ENCODE results near the gene LAMB3. TPM values are rescaled to one million over a fixed set of nuclear protein-coding genes. Genes with fewer than 3 reads are reported as not detected.

The LAMB3 gene
- polyA plus RNA-seq, 1 donor from 2014 or later: 5.8 TPM

GRCh38 chr1:209629621-209630382 is 22.4 kb downstream of the LAMB3 start:
- Histone ChIP-seq H4K20me1 (ENCODE audit: insufficient read depth) (no peaks in the 10 kb centered on the region), H3K79me2 (replicated peaks; ENCODE audit: insufficient read depth, low read length) (no peaks in the 10 kb centered on the region), H3K27me3 (ENCODE audit: insufficient read depth, low read depth, low read length) (no peaks in the 10 kb centered on the region), H3K9ac (ENCODE audit: low read length) (no peak overlapping the region), H2AFZ (ENCODE audit: low read depth, low read length) (no peak overlapping the region), H3K27ac (ENCODE audit: low read length) (no peak overlapping the region), H3F3A (ENCODE audit: insufficient read depth, low read length, poor library complexity, severe bottlenecking) (no peaks in the 10 kb centered on the region), H3K4me2 (ENCODE audit: low read length) (no peak overlapping the region), H3K9me2 (ENCODE audit: insufficient read depth, low read length) (no peaks in the 10 kb centered on the region), H3K36me3 (ENCODE audit: insufficient read depth, low read length) (no peaks in the 10 kb centered on the region), H3K4me3 (ENCODE audit: low read length) (no peak overlapping the region), H3K9me3 (ENCODE audit: low read length) (no peaks in the 10 kb centered on the region)
- TF ChIP-seq SMC3 (conservative IDR thresholded peaks at IDR 0.05; ENCODE audit: poor library complexity): no peak
- TF ChIP-seq EP300 (conservative IDR thresholded peaks at IDR 0.05; ENCODE audit: poor library complexity, severe bottlenecking): no peak
- no peak for TF ChIP-seq TAF1 (IDR thresholded peaks at IDR 0.05; ENCODE audit: low read depth)
- TF ChIP-seq POLR2AphosphoS5 (IDR thresholded peaks at IDR 0.05): no peak
- no peak for TF ChIP-seq REST (IDR thresholded peaks at IDR 0.05; ENCODE audit: borderline replicate concordance)
- no peak for TF ChIP-seq RAD21 (conservative IDR thresholded peaks at IDR 0.05)
- no peak for TF ChIP-seq CTCF (IDR thresholded peaks at IDR 0.05; ENCODE audit: poor library complexity, severe bottlenecking)
- TF ChIP-seq EZH2 (IDR thresholded peaks at IDR 0.05; ENCODE audit: borderline replicate concordance, insufficient read depth, low read length, poor library complexity, severe bottlenecking): no peak
- TF ChIP-seq MXI1 (conservative IDR thresholded peaks at IDR 0.05; ENCODE audit: poor library complexity, severe bottlenecking): no peak

- Histone ChIP-seq H2AFZ (ENCODE audit: low read depth, low read length) (no peak overlapping the region), H3K9me3 (ENCODE audit: low read length) (no peaks in the 10 kb centered on the region), H3K27me3 (ENCODE audit: insufficient read depth, low read depth, low read length) (no peaks in the 10 kb centered on the region), H3F3A (ENCODE audit: insufficient read depth, low read length, poor library complexity, severe bottlenecking) (no peaks in the 10 kb centered on the region), H3K9ac (ENCODE audit: low read length) (no peak overlapping the region), H3K9me2 (ENCODE audit: insufficient read depth, low read length) (no peaks in the 10 kb centered on the region), H3K4me3 (ENCODE audit: low read length) (no peak overlapping the region), H4K20me1 (ENCODE audit: insufficient read depth) (no peaks in the 10 kb centered on the region), H3K79me2 (replicated peaks; ENCODE audit: insufficient read depth, low read length) (no peaks in the 10 kb centered on the region), H3K36me3 (ENCODE audit: insufficient read depth, low read length) (no peaks in the 10 kb centered on the region), H3K4me2 (ENCODE audit: low read length) (no peak overlapping the region), H3K27ac (ENCODE audit: low read length) (no peak overlapping the region)
- no peak for TF ChIP-seq RAD21 (conservative IDR thresholded peaks at IDR 0.05)
- TF ChIP-seq POLR2AphosphoS5 (IDR thresholded peaks at IDR 0.05): no peak
- no peak for TF ChIP-seq CTCF (IDR thresholded peaks at IDR 0.05; ENCODE audit: poor library complexity, severe bottlenecking)
- no peak for TF ChIP-seq TAF1 (IDR thresholded peaks at IDR 0.05; ENCODE audit: low read depth)
- TF ChIP-seq REST (IDR thresholded peaks at IDR 0.05; ENCODE audit: borderline replicate concordance): no peak
- TF ChIP-seq EZH2 (IDR thresholded peaks at IDR 0.05; ENCODE audit: borderline replicate concordance, insufficient read depth, low read length, poor library complexity, severe bottlenecking): no peak
- no peak for TF ChIP-seq MXI1 (conservative IDR thresholded peaks at IDR 0.05; ENCODE audit: poor library complexity, severe bottlenecking)
- TF ChIP-seq EP300 (conservative IDR thresholded peaks at IDR 0.05; ENCODE audit: poor library complexity, severe bottlenecking): no peak
- no peak for TF ChIP-seq SMC3 (conservative IDR thresholded peaks at IDR 0.05; ENCODE audit: poor library complexity)
Measured at GRCh38 chr1:209628618-209629299, 23.5 kb downstream of the LAMB3 start.
